Sigmoid colon (tissue), 7 donors: ENCODE data around the gene XKR3. TPM values are rescaled to one million over a fixed set of nuclear protein-coding genes. Genes with fewer than 3 reads are reported as not detected.
"Not testable (repeated sequence)": the region's sequence is repeated elsewhere in the genome, so short reads cannot be mapped to it uniquely, and the experiment has no call there.

Source experiments
- DNase-seq: peaks from one replicate; pipeline ENCODE4 v3.0.0-alpha.2; 2019
- H3K27ac ChIP-seq, 4 donors: fragments of 200-600 bp; sonication (generic); one replicate each; pipeline ENCODE4 v1.5.1; 2016 to 2019; ENCODE audit warnings: mild to moderate bottlenecking in 1 of 4
- H3K27me3 ChIP-seq, 3 donors: fragments of 200-600 bp; sonication (generic); one replicate each; pipeline ENCODE4 v1.5.1; 2019; ENCODE audit warnings: mild to moderate bottlenecking in 1 of 3
- H3K36me3 ChIP-seq, 4 donors: fragments of 200-600 bp; sonication (generic); one replicate each; pipeline ENCODE4 v1.5.1; 2016 to 2019
- H3K4me1 ChIP-seq, 4 donors: fragments of 200-600 bp; sonication (generic); one replicate each; pipeline ENCODE4 v1.5.1; 2017 to 2019
- H3K4me3 ChIP-seq, 4 donors: fragments of 200-600 bp; sonication (generic); one replicate each; pipeline ENCODE4 v1.5.1; 2017 to 2019; ENCODE audit warnings: mild to moderate bottlenecking in 2 of 4, moderate library complexity in 1 of 4
- H3K9me3 ChIP-seq, 4 donors: fragments of 200-600 bp in 3 of 4; sonication (generic) in 3 of 4; one replicate each; pipeline versions ENCODE4 v1.5.1 to v1.6.1; 2013 to 2019
- CTCF ChIP-seq, 4 experiments: fragments of 450-650 bp in 3 of 4; fragments of 200-600 bp in 1 of 4; IDR thresholded peaks; one replicate each; pipeline ENCODE4 v1.5.1; 2016 to 2019; ENCODE audit warnings: antibody characterized with exemption in 4 of 4, mild to moderate bottlenecking in 3 of 4, moderate library complexity in 2 of 4
- EP300 ChIP-seq, 4 donors: sonication (generic); formaldehyde crosslinking; IDR thresholded peaks; one replicate each; pipeline ENCODE4 v1.6.1; 2017; ENCODE audit warnings: antibody characterized with exemption in 4 of 4
- POLR2A ChIP-seq, 2 donors: fragments of 450-650 bp; IDR thresholded peaks; one replicate each; pipeline ENCODE4 v1.6.1; 2016; ENCODE audit warnings: antibody characterized with exemption in 2 of 2, mild to moderate bottlenecking in 2 of 2, moderate library complexity in 2 of 2
- POLR2AphosphoS5 ChIP-seq, 4 donors: sonication (generic); formaldehyde crosslinking; IDR thresholded peaks; one replicate each; pipeline ENCODE4 v1.6.1; 2017; ENCODE audit warnings: antibody characterized with exemption in 4 of 4
- WGBS, 2 donors: extraction: QIAGEN DNeasy Blood & Tissue Kit; methylation state at CpG; one replicate each; pipeline ENCODE4 v1.1.7; 2013; 5-methylcytosine and 5-hydroxymethylcytosine counted together
- intact Hi-C: fragments of 100-400 bp; cut with DNase I; formaldehyde crosslinking; loops from one replicate; pipeline ENCODE4 v1.15.1; 2023
- polyA plus RNA-seq, 3 donors: library from polyadenylated mRNA; stranded (reverse); fragments of 200-250 nt; gene quantifications; one replicate each; pipeline ENCODE4 v1.2.3, GENCODE V29; 2013
- total RNA-seq, 4 donors: library from RNA; depleted of rRNA; stranded (reverse); fragments of >200 nt; gene quantifications; one replicate each; pipeline ENCODE4 v1.1.0, GENCODE V29; 2016
- donor health status: healthy with polysubstance abuse.
- donor health status: Bipolar disorder and iron deficiency.
- donor health status: healthy.

The XKR3 gene
- total and polyA plus RNA-seq, 7 donors = 0.60 TPM; not detected in 6

GRCh38 chr22:16777284-16777924 is 47.8 kb downstream of the XKR3 start:
- no peaks in the 10 kb centered on the region for H3K36me3 ChIP-seq
- no peaks in the 10 kb centered on the region for H3K27me3 ChIP-seq
- intact Hi-C loops = no loop called here
- TF ChIP-seq CTCF (IDR thresholded peaks at IDR 0.05) = no peak
- no peak for TF ChIP-seq EP300 (IDR thresholded peaks at IDR 0.05)
- TF ChIP-seq POLR2A (IDR thresholded peaks at IDR 0.05) = no peak
- TF ChIP-seq POLR2AphosphoS5 (IDR thresholded peaks at IDR 0.05) = no peak
- H3K4me3 ChIP-seq = no peak overlapping the region
- H3K9me3 ChIP-seq = peaks cover 0 to 3% (median 1%) of the 10 kb centered on the region in 4 donors
- H3K4me1 ChIP-seq = no peaks in the 10 kb centered on the region
- H3K27ac ChIP-seq = no peak overlapping the region
- WGBS, 2 donors = 62 to 88% methylated on average over 2 of the region's 2 CpGs
- no peak for DNase-seq

- Histone ChIP-seq H3K27me3 (no peaks in the 10 kb centered on the region), H3K36me3 (no peaks in the 10 kb centered on the region), H3K9me3 (peaks cover 0 to 3% (median 1%) of the 10 kb centered on the region in 4 donors), H3K4me3 (no peak overlapping the region), H3K27ac (no peak overlapping the region), H3K4me1 (no peaks in the 10 kb centered on the region)
- no peak for DNase-seq
- 84% methylated on average over 3 of the region's 3 CpGs for WGBS, 2 donors
- intact Hi-C loops = no loop called here
- no peak for TF ChIP-seq POLR2AphosphoS5 (IDR thresholded peaks at IDR 0.05)
- no peak for TF ChIP-seq POLR2A (IDR thresholded peaks at IDR 0.05)
- TF ChIP-seq CTCF (IDR thresholded peaks at IDR 0.05) = no peak
These were observed 49.1 kb downstream of the XKR3 start for GRCh38 chr22:16776080-16776479.

GRCh38 chr22:16774911-16775500 is 50.2 kb downstream of the XKR3 start:
- intact Hi-C loops = no loop called here
- Histone ChIP-seq H3K4me3 (no peak overlapping the region), H3K36me3 (no peaks in the 10 kb centered on the region), H3K27me3 (no peaks in the 10 kb centered on the region), H3K9me3 (peaks cover 0 to 3% (median 1%) of the 10 kb centered on the region in 4 donors), H3K4me1 (no peaks in the 10 kb centered on the region), H3K27ac (no peak overlapping the region)
- no peak for TF ChIP-seq POLR2AphosphoS5 (IDR thresholded peaks at IDR 0.05)
- TF ChIP-seq CTCF (IDR thresholded peaks at IDR 0.05) = no peak
- no peak for TF ChIP-seq POLR2A (IDR thresholded peaks at IDR 0.05)
- TF ChIP-seq EP300 (IDR thresholded peaks at IDR 0.05) = no peak
- WGBS, 2 donors = 15 to 19% methylated on average over 2 of the region's 2 CpGs
- DNase-seq = no peak

GRCh38 chr22:16771569-16771968 is 53.6 kb downstream of the XKR3 start:
- DNase-seq, H3K36me3 ChIP-seq, intact Hi-C loops, H3K4me3 ChIP-seq, H3K27me3 ChIP-seq, H3K27ac ChIP-seq, H3K4me1 ChIP-seq, H3K9me3 ChIP-seq: not testable (repeated sequence)
- 89% methylated on average over 4 of the region's 4 CpGs for WGBS, 2 donors

GRCh38 chr22:16767927-16768326 is 57.3 kb downstream of the XKR3 start:
- DNase-seq, intact Hi-C loops, H3K4me3 ChIP-seq, H3K36me3 ChIP-seq, H3K27me3 ChIP-seq, H3K9me3 ChIP-seq, H3K4me1 ChIP-seq, H3K27ac ChIP-seq: not testable (repeated sequence)
- 40 to 71% methylated on average over 2 of the region's 2 CpGs for WGBS, 2 donors

- H3K27me3 ChIP-seq, H3K27ac ChIP-seq, H3K4me1 ChIP-seq, intact Hi-C loops, H3K4me3 ChIP-seq, H3K36me3 ChIP-seq, H3K9me3 ChIP-seq, DNase-seq: not testable (repeated sequence)
- 70 to 89% methylated on average over 2 of the region's 2 CpGs for WGBS, 2 donors
These were observed 63.0 kb downstream of the XKR3 start for GRCh38 chr22:16762224-16762623.

GRCh38 chr22:16760416-16760815 is 64.8 kb downstream of the XKR3 start:
- H3K4me1 ChIP-seq, H3K36me3 ChIP-seq, DNase-seq, H3K27me3 ChIP-seq, H3K9me3 ChIP-seq, intact Hi-C loops, H3K27ac ChIP-seq, H3K4me3 ChIP-seq: not testable (repeated sequence)
- 60 to 73% methylated on average over 4 of the region's 4 CpGs for WGBS, 2 donors

- intact Hi-C loops, H3K9me3 ChIP-seq, H3K36me3 ChIP-seq, H3K27me3 ChIP-seq, H3K4me1 ChIP-seq, DNase-seq, H3K27ac ChIP-seq, H3K4me3 ChIP-seq: not testable (repeated sequence)
- 61 to 67% methylated on average over 4 of the region's 4 CpGs for WGBS, 2 donors
These were observed 75.9 kb downstream of the XKR3 start for GRCh38 chr22:16749282-16749681.

GRCh38 chr22:16748160-16748929 is 76.9 kb downstream of the XKR3 start:
- intact Hi-C loops, DNase-seq: not testable (repeated sequence)
- WGBS, 2 donors = 86 to 90% methylated on average over 44 of the region's 45 CpGs

More at GRCh38 chr22:16748160-16748929, 76.9 kb downstream of the XKR3 start:
- H3K36me3 ChIP-seq, H3K9me3 ChIP-seq, H3K27ac ChIP-seq, H3K4me3 ChIP-seq, H3K27me3 ChIP-seq, H3K4me1 ChIP-seq: not testable (repeated sequence)
